ENCODE measurements around the gene HRCT1. TPM values are rescaled to one million over a fixed set of nuclear protein-coding genes. Genes with fewer than 3 reads are reported as not detected.

Gene HRCT1
- total and polyA plus RNA-seq, 7 donors, result 0.59 to 5.4 (median 1.8) TPM

- H3K36me3 ChIP-seq (ENCODE audit: insufficient read depth in 1 of 2, low read depth in 1 of 2), result no peaks in the 10 kb centered on the region
- H3K27me3 ChIP-seq (ENCODE audit: insufficient read depth in 3 of 3, low read length in 2 of 3), result no peaks in the 10 kb centered on the region
- peak overlapping the region; percentile 51 for H3K27ac ChIP-seq
- peaks cover 19% of the 10 kb centered on the region for H3K4me1 ChIP-seq
- no peak for TF ChIP-seq CTCF (IDR thresholded peaks at IDR 0.05)
- WGBS, 3 donors, result 50 to 69% (median 58%) methylated on average over 9 of the region's 9 CpGs
- no peak overlapping the region for H3K4me3 ChIP-seq
- ATAC-seq, result peak; percentile 66 to 85 (median 76)
- intact Hi-C loops (cut with DNase I), result no loop called here
- H3K9me3 ChIP-seq, result no peaks in the 10 kb centered on the region
- peak in 1 of 2 donors; percentile 30 for DNase-seq
Measured at GRCh38 chr9:35923927-35924763, 18.1 kb downstream of the HRCT1 start.

GRCh38 chr9:35928591-35929452, 22.8 kb downstream of the HRCT1 start:
- ATAC-seq, result peak in 1 of 4 donors; percentile 26

GRCh38 chr9:35929453-35929718, 23.4 kb downstream of the HRCT1 start:
- ATAC-seq (no peak), DNase-seq (no peak)
- H3K27ac ChIP-seq, result no peak overlapping the region
- H3K27me3 ChIP-seq (ENCODE audit: insufficient read depth in 3 of 3, low read length in 2 of 3), result peaks cover 0 to 2% (median 0%) of the 10 kb centered on the region in 3 donors
- intact Hi-C loops (cut with DNase I), result no loop called here
- H3K4me1 ChIP-seq, result no peaks in the 10 kb centered on the region
- WGBS, 3 donors, result 70 to 79% (median 74%) methylated on average over 6 of the region's 6 CpGs
- H3K9me3 ChIP-seq, result no peaks in the 10 kb centered on the region
- H3K36me3 ChIP-seq (ENCODE audit: insufficient read depth in 1 of 2, low read depth in 1 of 2), result no peaks in the 10 kb centered on the region
- no peak for TF ChIP-seq CTCF (IDR thresholded peaks at IDR 0.05)
- no peak overlapping the region for H3K4me3 ChIP-seq

More at GRCh38 chr9:35928591-35929452, 22.8 kb downstream of the HRCT1 start:
- Histone ChIP-seq H3K27ac (no peak overlapping the region), H3K27me3 (ENCODE audit: insufficient read depth in 3 of 3, low read length in 2 of 3) (peaks cover 0 to 2% (median 0%) of the 10 kb centered on the region in 3 donors), H3K9me3 (no peaks in the 10 kb centered on the region), H3K4me1 (peaks cover 3% of the 10 kb centered on the region), H3K36me3 (ENCODE audit: insufficient read depth in 1 of 2, low read depth in 1 of 2) (no peaks in the 10 kb centered on the region), H3K4me3 (no peak overlapping the region)
- no peak for DNase-seq
- no peak for TF ChIP-seq CTCF (IDR thresholded peaks at IDR 0.05)
- intact Hi-C loops (cut with DNase I), result no loop called here
- 77 to 84% (median 80%) methylated on average over 9 of the region's 9 CpGs for WGBS, 3 donors

- H3K9me3 ChIP-seq, result no peaks in the 10 kb centered on the region
- no peaks in the 10 kb centered on the region for H3K36me3 ChIP-seq (ENCODE audit: insufficient read depth in 1 of 2, low read depth in 1 of 2)
- ATAC-seq (no peak), DNase-seq (no peak)
- no peak for TF ChIP-seq CTCF (IDR thresholded peaks at IDR 0.05)
- H3K4me1 ChIP-seq, result no peaks in the 10 kb centered on the region
- no peak overlapping the region for H3K27ac ChIP-seq
- H3K27me3 ChIP-seq (ENCODE audit: insufficient read depth in 3 of 3, low read length in 2 of 3), result peaks cover 0 to 2% (median 0%) of the 10 kb centered on the region in 3 donors
- H3K4me3 ChIP-seq, result no peak overlapping the region
- intact Hi-C loops (cut with DNase I), result no loop called here
Measured at GRCh38 chr9:35930521-35930920, 24.5 kb downstream of the HRCT1 start.

Measured in psoas muscle (tissue), 8 donors.